Activated CD4-positive, CD25-positive, alpha-beta regulatory T cell treated with anti-CD3 and anti-CD28 coated beads, Interleukin-2, amount 50 U/mL, for 16 hours (primary cell): ENCODE results near the gene LAMC2.
"Not testable (repeated sequence)": the region's sequence is repeated elsewhere in the genome, so short reads cannot be mapped to it uniquely, and the experiment has no call there.

Source experiments
- DNase-seq: peaks from one replicate; pipeline ENCODE4 v3.0.0-alpha.2; 2020; ENCODE audit warnings: low read depth, low spot score

LAMC2 gene

DNA sequence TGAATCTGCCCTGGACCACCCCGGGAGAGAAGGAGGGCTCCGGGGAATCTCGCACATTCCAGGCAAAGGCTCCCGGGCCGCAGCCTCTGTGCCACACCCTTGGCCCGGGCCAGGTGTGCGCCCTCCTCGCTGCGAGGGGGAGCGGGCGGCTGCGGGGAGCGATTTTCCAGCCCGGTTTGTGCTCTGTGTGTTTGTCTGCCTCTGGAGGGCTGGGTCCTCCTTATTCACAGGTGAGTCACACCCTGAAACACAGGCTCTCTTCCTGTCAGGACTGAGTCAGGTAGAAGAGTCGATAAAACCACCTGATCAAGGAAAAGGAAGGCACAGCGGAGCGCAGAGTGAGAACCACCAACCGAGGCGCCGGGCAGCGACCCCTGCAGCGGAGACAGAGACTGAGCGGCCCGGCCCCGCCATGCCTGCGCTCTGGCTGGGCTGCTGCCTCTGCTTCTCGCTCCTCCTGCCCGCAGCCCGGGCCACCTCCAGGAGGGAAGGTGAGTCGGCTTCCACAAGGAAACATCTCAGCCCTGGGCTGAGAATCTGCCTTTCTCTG is at the start of gene LAMC2:
TSS of gene LAMC2 (plus strand) at position 324 of the 550 bp plus-strand sequence. CDS start at position 413, 89 bp downstream.
- no peak for DNase-seq

DNA sequence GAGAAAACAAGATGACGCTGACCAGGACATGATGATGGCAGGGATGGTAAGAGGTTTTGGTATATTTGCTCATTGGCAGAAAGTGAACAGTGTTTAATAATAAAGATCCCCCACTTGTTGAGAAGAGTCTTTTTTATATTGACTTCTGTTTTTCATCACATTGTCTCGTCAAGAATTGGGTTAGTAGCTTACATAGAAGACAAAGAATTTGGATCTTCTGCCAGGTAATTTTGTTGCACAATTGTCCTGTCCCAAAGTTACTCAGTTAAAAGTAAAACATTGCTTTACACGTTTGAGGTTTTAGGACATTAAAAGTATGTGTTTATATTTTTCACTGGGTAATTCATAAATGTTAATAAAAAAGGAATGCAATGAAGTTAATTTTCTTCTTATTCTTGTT is 48.3 kb upstream of the LAMC2 start:
- DNase-seq: no peak

DNA sequence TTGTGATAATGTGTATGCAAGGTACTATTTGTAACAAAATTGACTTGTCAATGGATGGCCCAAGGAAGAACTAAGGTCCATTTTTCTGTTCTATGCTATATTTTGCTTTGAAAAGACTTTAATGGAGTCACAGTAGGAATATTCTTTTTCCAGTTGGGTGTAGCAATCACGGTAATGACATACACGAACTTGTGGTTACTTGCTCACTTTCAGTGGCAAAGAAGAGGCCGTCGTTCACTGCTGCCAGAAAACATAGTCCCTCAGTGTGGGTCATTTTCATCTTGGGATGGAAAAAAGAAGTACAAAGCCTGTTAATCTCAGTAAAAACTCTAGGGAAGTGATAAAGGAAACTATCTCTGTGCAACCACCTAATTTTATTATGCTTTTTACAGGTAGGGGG is 47.8 kb upstream of the LAMC2 start:
- no peak for DNase-seq

DNA sequence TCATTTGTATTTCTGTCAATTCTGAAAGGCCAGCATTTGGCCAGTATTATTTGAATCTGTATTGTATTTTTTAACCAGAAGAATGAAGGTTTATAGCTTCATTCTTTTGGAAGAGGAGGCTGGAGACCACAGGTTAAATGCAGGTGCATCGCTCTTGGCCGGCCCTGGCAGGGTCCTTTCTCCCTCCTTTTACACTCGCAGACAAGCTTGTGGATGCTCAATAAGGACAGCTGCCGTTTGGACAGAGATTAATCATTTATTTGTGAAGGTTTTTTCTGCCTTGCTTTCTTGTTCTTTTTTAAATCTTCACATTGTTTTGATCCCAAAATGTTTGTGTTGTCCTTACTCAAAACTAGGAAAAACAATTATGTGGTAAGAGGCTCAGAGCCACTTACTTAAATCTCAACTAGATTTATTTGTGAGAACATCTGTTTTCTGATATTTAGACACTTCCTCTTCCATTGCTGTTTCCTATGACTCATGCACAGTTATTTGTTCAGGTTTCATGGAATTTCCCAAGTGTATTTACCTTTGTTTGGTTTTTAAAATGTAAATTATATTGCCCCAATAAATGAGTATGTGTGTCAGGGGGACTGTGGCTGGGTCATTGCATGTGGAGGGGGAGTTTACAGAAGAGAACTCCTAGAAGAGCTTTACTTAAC is 46.7 kb upstream of the LAMC2 start:
- no peak for DNase-seq

GRCh38 chr1:183140633-183141032 is 45.4 kb upstream of the LAMC2 start:
- DNase-seq: no peak

- no peak for DNase-seq
These were observed 43.9 kb upstream of the LAMC2 start for GRCh38 chr1:183142171-183142570.

DNA sequence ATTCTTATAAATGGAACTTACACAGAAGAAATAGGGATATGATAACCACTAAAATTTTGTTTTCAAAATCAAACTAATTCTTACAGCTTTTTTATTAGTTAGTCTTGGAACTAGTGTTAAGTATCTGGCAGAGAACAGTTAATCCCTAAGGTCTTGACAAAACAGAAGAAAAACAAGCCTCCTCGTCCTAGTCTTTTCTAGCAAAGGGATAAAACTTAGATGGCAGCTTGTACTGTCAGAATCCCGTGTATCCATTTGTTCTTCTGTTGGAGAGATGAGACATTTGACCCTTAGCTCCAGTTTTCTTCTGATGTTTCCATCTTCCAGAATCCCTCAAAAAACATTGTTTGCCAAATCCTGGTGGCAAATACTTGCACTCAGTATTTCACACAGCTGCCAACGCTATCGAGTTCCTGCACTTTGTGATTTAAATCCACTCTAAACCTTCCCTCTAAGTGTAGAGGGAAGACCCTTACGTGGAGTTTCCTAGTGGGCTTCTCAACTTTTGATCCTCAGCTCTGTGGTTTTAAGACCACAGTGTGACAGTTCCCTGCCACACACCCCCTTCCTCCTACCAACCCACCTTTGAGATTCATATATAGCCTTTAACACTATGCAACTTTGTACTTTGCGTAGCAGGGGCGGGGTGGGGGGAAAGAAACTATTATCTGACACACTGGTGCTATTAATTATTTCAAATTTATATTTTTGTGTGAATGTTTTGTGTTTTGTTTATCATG is 42.3 kb upstream of the LAMC2 start:
- DNase-seq: no peak

DNA sequence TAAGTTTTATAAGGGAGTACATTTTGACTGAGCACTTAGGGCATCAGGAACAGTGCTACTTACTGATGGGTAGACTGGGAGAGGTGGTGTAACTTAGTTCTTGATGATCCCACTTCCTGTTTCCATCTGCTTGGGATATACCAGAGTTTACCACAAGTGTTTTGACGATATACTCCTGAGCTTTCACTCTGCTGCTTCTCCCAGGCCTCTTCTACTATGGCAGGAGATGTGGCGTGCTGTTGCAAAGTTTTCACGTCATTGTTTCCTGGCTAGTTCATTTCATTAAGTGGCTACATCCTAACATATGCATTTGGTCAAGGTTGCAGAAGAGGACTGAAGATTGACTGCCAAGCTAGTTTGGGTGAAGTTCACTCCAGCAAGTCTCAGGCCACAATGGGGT is 41.3 kb upstream of the LAMC2 start:
- no peak for DNase-seq

DNA sequence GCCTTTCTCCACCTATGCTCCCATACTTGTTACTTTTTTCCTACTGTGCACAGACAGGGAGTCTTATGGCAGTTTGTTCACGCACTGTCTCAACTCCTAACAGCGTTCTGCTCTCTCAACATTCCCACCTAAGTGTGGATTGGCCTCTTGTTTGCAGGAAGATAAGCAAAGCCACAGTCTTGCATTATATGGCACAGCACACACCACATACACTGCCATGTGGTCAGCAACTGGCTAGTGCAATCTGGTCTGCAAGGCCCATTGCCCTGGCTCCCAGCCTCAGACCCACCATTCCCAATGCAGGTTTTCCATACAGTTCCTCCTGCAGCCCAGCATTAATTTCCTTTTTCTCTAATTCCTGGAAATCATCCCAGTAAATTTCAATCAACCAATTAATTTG is 38.3 kb upstream of the LAMC2 start:
- DNase-seq: no peak

DNA sequence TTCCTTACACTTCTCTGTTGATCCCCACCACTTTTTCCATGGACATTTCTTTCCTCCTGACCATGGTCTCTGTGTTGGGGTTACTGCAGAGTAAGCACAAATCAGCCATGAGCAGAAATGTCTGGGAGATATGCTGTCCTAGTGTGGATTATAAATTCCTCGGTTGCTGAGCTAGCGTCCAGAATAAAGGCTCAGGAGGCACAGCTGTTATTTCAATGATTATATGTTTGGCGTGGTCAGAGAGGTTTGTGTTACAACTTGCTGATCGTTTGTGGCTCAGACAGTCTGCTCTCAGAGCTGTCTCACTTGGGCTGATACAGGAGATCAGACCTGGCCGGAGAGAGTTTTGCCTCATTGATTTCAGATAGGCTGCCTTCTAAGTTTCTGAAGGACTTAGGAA is 37.5 kb upstream of the LAMC2 start:
- no peak for DNase-seq

DNA sequence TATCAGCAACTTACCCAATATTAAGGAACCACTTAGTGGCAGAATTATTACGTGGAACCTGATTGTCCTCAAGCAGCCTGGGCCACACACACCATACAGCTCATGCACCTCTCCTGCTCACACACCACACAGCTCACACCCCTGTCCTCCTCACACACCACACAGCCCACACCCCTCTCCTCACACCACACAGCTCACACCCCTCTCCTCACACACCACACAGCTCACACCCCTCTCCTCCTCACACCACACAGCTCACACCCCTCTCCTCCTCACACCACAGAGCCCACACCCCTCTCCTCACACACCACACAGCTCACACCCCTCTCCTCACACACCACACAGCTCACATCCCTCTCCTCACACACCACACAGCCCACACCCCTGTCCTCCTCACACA is 36.8 kb upstream of the LAMC2 start:
- no peak for DNase-seq

DNA sequence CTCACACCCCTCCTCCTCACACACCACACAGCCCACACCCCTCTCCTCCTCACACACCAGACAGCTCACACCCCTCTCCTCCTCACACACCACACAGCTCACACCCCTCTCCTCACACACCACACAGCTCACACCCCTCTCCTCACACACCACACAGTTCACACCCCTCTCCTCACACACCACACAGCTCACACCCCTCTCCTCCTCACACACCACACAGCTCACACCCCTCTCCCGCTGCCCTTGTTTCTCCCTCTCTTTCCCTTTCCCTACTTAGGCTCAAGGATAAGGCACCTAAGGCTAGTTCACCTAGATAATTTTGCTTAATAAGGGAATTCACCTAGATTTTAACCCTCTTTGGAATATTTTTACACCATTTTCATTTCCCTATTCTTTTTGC is 36.0 kb upstream of the LAMC2 start:
- not testable (repeated sequence) for DNase-seq

DNA sequence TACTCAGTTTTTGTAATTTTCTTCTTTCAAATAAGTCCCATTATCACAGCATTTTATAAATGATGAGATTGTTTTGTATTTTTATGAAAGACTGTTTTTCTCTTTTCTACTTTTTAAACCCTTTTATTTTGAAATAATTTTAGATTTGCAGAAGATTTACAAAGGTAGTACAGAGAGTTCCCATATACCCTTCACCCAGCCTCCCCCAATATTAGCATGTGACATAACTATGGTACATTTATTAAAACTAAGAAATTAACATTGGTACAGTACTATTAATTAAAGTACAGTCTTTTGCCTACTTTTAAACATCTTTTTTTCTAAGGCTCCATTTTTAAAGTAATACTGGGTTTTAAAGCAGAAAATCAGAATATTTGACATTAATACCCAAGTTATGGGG is 35.6 kb upstream of the LAMC2 start:
- DNase-seq: no peak

GRCh38 chr1:183152180-183152579 is 33.9 kb upstream of the LAMC2 start:
- no peak for DNase-seq

DNA sequence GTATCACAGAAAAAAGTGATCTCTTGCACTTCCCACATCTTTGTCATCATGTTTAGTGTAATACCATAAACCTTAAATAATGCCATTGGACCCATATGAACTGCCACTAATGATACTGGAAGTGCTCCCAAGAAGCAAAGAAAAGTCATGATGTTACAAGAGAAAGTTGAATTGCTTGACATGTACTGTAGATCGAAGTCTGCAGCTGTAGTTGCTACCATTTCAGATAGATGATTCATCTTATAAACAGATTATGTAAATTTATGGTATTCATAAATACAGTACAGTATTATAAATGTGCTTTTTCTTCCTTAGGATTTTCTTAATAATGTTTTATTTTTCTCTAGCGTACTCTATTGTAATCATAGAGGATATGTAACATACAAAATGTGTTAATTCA is 30.1 kb upstream of the LAMC2 start:
- no peak for DNase-seq

DNA sequence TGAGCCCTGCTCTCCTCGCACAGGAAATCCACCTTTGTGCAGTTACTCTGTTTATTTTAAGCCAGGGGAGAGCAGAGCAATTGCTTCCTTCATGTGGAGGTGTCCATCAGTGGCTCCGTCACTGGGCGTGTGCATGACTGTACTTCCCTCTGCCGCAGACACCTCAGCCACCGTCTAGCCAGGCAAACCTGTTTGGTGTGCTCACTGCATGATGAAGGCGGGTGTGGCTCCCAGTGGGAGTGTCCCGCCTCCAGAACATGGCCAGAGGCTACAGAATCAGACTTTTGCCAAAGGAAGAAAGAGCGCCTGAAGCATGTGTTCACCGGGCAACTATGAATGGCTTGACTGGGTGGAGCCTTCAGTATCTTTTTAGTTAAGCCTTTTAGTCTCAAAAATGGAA is 26.1 kb upstream of the LAMC2 start:
- DNase-seq: no peak

DNA sequence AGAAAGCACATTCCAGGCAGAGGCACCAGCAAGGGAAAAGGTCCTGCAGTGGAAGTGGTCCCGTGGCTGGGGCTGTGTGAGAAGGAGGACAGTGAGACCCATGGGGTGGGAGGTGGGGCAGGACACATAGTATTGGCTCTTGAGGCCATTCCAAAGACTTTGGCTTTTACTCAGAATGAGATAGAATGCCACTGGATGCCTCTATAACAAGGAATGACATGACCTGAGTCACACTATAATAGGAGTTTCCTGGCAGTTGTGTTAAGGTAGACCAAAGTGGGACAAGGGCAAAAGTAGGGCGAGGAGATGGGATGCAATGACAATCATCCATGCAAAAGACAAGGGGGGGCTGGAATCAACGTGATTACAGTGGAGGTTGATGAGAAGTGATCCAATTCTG is 24.7 kb upstream of the LAMC2 start:
- no peak for DNase-seq

DNA sequence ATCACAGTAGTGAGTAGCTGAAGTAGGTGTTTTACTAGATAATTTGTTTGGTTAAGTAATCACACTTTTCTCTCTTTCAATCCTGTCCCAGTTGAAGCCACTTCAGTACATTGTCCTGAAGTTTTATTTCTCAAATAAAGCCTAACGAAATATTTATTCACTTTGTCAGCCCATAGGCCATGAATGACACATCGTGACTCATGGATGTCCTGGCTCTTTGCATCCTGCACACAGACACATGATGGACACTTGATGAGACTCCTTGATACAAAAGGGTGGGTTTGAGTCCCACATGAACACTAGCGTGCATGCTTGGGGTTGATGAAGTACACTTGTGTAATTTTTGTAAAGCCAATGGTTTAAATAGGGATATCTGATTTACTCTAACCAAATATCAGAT is 22.7 kb upstream of the LAMC2 start:
- no peak for DNase-seq

- DNase-seq: no peak
These were observed 21.7 kb upstream of the LAMC2 start for GRCh38 chr1:183164340-183164739.

DNA sequence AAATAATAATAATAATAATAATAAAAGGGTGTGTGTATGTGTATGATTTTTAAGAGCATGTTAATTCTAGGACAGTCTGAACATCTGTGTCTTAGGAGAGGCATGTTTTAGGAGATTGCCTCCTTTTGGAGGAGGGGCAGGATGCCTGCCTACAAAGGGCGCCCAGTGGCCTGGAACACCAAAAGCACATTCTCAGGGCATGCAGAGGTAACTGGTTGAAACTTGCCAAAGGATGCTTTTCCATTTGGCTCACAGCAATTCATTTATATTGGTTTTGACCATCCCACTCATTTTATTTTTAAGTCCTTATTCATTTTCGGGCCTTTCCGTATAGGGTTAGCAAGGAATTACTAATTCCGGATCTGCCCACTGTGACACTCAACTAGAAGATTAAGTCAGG is 21.1 kb upstream of the LAMC2 start:
- no peak for DNase-seq

DNA sequence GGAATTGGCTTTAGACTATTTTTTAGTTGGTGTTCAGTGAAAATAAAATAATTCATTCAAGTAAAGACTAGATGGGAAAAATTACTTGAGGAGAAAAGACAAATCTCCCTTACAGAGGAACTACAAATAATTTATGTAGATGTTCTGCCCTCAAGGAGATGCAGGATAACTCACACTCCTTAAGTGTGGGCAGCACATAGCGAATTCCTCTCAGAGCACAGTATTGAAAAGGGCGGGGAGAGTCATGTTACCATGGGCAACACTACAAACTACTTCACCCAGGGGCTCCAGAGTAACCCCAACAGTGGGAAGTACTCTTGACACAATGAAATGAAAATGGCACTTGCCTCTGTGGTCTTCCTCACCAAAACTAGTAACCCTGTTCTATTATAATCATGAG is 20.6 kb upstream of the LAMC2 start:
- DNase-seq: no peak

DNA sequence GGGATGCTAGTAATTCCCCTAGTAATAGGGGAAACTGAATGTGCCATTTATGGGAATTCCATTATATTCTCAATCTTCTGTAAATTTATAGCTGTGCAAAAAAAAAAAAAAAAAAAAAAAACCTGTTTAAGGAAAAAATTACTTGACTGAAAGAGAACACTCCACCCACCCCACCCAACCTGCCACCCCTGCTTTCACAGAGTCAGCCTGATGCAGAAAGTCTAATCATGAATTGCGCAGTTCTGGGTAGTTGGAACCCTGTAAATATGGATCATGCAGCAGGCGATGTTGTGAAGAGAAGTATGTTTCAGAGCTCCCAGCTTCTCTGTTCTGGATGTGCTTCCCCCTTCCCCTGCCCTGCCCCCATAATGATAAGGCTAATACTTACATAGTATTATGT is 19.6 kb upstream of the LAMC2 start:
- DNase-seq: no peak

DNA sequence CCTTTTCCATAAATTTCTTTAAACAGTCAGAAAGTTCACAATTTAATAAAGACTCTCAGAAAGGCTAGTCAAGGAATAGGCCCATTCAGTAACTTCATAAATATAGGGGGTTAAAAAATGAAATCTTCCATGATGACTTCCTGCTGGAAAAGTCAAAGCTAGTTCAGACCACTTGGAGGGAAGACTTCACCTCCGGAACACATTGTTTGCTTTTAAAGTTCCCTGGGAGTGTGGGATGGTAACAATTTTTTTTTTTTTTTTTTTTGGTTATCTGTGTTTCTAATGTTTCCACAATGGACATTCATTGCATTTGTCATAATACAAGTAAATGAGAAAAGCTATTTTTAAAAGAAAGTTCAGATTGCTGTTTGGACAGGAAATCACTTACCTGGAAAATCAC is 18.4 kb upstream of the LAMC2 start:
- DNase-seq: no peak
